Measurements from ENCODE around the gene DOCK2.

DNA sequence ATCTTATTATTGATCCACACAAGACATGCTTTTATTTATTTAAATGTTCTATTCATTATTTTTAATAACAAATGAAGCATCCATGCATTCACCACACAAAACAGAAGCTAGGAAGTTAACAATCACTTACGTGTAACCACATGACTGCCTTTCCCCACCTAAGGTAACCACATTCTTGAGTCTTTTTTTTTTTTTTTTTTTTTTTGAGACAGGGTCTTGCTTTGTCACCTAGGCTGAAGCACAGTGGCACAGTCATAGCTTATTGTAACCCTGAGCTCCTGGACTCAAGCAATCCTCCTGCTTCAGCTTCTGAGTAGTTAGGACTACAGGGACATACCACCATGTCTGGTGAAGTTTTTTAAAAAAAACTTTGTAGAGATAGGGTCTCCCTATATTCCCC is 133.0 kb downstream of the DOCK2 start:
- TF ChIP-seq ZNF561 (tag by site-specific recombination; IDR thresholded peaks at IDR 0.05; ENCODE audit: borderline replicate concordance): no peak
- TF ChIP-seq ZNF350 (tag by site-specific recombination; IDR thresholded peaks at IDR 0.05): no peak

Measured in HEK293 (cell line).